Vagina (tissue), 2 donors: ENCODE measurements around the gene VASH1. TPM values are rescaled to one million over a fixed set of nuclear protein-coding genes. Genes with fewer than 3 reads are reported as not detected.

Experiments
- DNase-seq, 2 donors: peaks; one replicate each; pipeline ENCODE4 v3.0.0-alpha.2; 2017; ENCODE audit errors: extremely low spot score in 2 of 2
- H3K27ac ChIP-seq: fragments of 200-600 bp; sonication (generic); one replicate; pipeline ENCODE4 v1.5.1; 2019
- H3K27me3 ChIP-seq: fragments of 200-600 bp; sonication (generic); one replicate; pipeline ENCODE4 v1.5.1; 2019
- H3K36me3 ChIP-seq, 2 donors: fragments of 200-600 bp; sonication (generic); one replicate each; pipeline ENCODE4 v1.5.1; 2017 to 2019
- H3K4me1 ChIP-seq: fragments of 200-600 bp; sonication (generic); one replicate; pipeline ENCODE4 v1.5.1; 2019
- H3K4me3 ChIP-seq, 2 donors: fragments of 200-600 bp; sonication (generic); 1 replicate in 1 of 2; 2 replicates in 1 of 2; pipeline ENCODE4 v1.5.1; 2016 to 2019
- H3K9me3 ChIP-seq: fragments of 200-600 bp; sonication (generic); one replicate; pipeline ENCODE4 v1.5.1; 2019
- POLR2A ChIP-seq, 2 donors: fragments of 450-650 bp; IDR thresholded peaks; one replicate each; pipeline ENCODE4 v1.6.1; 2017; ENCODE audit warnings: antibody characterized with exemption in 2 of 2, mild to moderate bottlenecking in 2 of 2, moderate library complexity in 2 of 2
- POLR2AphosphoS5 ChIP-seq, 2 donors: sonication (generic); formaldehyde crosslinking; IDR thresholded peaks; one replicate each; pipeline ENCODE4 v1.9.0; 2017; ENCODE audit warnings: antibody characterized with exemption in 2 of 2, mild to moderate bottlenecking in 2 of 2, low read depth in 1 of 2; ENCODE audit not compliant: insufficient read depth in 1 of 2
- intact Hi-C: fragments of 100-400 bp; cut with DNase I; formaldehyde crosslinking; loops from one replicate; pipeline ENCODE4 v1.15.1; 2023
- total RNA-seq: library from RNA; depleted of rRNA; stranded (reverse); fragments of >200 nt; gene quantifications from one replicate; pipeline ENCODE4 v1.2.3, GENCODE V29; 2016
- TF ChIP-seq, protein P1 (sequence below), 3 experiments: fragments of 450-650 bp in 2 of 3; fragments of 200-600 bp in 1 of 3; sonication (generic) in 1 of 3; IDR thresholded peaks; one replicate each; pipeline ENCODE4 v1.5.1; 2017 to 2019; ENCODE audit warnings: antibody characterized with exemption in 3 of 3, mild to moderate bottlenecking in 2 of 3, moderate library complexity in 2 of 3

VASH1 gene
- total RNA-seq, 1 donor from 2014 or later = 6.1 TPM

DNA sequence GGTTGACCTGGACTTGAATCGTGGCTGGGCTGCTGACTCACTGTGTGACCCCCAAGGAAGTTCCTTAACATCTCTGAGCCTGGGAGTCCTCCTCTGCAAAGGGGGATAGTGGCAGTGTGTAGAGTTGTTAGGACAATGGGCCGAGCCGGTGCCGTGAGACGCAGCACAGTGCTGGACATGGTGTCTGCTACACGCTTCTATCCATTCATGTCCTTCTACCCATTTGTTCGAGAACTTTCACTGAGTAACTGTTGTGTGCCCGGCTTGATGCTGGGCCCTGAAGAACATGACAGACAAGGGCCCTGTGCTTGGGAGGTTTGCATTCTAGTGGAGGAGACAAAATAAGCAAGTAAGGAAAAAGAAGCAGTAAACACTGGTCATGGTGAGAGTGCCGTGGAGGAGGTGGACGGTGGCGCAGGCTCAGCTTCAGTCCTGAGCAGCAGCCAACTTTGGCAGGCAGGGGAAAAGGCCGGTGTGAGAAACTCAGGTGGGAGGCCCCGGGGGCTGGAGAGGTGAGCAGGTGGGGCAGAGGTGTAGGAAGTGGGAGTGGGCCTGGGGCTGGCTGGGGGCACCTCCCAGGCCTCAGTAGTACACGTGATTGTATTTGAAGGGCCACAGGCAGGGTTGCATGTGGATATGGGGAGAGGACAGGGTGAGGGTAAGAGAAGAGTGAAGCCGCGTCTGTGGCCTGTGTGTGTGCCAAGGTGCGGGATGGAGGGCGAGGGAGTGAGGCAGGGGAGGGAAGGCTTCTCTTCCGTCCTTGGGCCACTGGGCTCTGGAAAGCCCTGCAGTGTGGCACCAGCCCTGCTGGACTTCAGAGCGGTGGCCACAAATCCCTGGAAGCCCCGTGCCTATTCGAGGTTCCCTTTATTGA is 13.8 kb downstream of the VASH1 start:
- DNase-seq = peak; percentile 84 to 90

DNA sequence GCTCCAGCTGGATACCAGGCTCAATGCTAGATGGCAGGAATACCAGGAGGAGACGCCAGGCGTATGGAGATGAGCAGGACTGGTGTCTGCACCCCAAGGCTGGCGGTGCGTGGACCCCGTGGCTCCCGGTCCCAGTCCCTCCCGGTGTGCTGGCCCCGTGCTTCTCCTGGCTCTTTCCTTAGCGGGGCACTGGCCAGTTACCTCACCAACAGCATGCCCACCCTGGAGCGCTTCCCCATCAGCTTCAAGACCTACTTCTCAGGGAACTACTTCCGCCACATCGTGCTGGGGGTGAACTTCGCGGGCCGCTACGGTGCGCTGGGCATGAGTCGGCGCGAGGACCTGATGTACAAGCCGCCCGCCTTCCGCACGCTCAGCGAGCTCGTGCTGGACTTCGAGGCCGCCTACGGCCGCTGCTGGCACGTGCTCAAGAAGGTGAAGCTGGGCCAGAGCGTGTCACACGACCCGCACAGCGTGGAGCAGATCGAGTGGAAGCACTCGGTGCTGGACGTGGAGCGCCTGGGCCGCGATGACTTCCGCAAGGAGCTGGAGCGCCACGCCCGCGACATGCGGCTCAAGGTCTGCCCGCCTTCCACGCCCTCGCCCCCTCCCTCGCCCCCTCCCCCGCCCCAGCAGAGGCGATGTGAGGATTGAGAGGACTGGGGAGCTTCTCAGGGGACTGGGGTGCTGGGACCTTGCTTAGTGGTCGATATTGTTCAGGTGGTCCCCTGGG is 14.6 kb downstream of the VASH1 start:
- Histone ChIP-seq H3K9me3 (no peaks in the 10 kb centered on the region), H3K4me3 (no peak overlapping the region), H3K27ac (no peak overlapping the region), H3K4me1 (peaks cover 32% of the 10 kb centered on the region), H3K36me3 (no peaks in the 10 kb centered on the region), H3K27me3 (no peaks in the 10 kb centered on the region)
- intact Hi-C loops = no loop called here
- TF ChIP-seq, protein P1, sequence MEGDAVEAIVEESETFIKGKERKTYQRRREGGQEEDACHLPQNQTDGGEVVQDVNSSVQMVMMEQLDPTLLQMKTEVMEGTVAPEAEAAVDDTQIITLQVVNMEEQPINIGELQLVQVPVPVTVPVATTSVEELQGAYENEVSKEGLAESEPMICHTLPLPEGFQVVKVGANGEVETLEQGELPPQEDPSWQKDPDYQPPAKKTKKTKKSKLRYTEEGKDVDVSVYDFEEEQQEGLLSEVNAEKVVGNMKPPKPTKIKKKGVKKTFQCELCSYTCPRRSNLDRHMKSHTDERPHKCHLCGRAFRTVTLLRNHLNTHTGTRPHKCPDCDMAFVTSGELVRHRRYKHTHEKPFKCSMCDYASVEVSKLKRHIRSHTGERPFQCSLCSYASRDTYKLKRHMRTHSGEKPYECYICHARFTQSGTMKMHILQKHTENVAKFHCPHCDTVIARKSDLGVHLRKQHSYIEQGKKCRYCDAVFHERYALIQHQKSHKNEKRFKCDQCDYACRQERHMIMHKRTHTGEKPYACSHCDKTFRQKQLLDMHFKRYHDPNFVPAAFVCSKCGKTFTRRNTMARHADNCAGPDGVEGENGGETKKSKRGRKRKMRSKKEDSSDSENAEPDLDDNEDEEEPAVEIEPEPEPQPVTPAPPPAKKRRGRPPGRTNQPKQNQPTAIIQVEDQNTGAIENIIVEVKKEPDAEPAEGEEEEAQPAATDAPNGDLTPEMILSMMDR (IDR thresholded peaks at IDR 0.05) = no peak
- no peak for TF ChIP-seq POLR2A (IDR thresholded peaks at IDR 0.05)
- TF ChIP-seq POLR2AphosphoS5 (IDR thresholded peaks at IDR 0.05; ENCODE audit: insufficient read depth in 1 of 2, low read depth in 1 of 2) = no peak
- DNase-seq = peak in 1 of 2 donors; percentile 94

More for the DNA sequence above, 13.8 kb downstream of the VASH1 start:
- peak overlapping the region; percentile 42 for H3K27ac ChIP-seq
- H3K27me3 ChIP-seq = no peaks in the 10 kb centered on the region
- H3K9me3 ChIP-seq = no peaks in the 10 kb centered on the region
- H3K36me3 ChIP-seq = no peaks in the 10 kb centered on the region
- intact Hi-C loops = no loop called here
- peaks cover 27% of the 10 kb centered on the region for H3K4me1 ChIP-seq
- TF ChIP-seq, protein P1 (IDR thresholded peaks at IDR 0.05) = no peak
- TF ChIP-seq POLR2AphosphoS5 (IDR thresholded peaks at IDR 0.05; ENCODE audit: insufficient read depth in 1 of 2, low read depth in 1 of 2) (no peak), POLR2A (IDR thresholded peaks at IDR 0.05) (no peak)
- H3K4me3 ChIP-seq = no peak overlapping the region

DNA sequence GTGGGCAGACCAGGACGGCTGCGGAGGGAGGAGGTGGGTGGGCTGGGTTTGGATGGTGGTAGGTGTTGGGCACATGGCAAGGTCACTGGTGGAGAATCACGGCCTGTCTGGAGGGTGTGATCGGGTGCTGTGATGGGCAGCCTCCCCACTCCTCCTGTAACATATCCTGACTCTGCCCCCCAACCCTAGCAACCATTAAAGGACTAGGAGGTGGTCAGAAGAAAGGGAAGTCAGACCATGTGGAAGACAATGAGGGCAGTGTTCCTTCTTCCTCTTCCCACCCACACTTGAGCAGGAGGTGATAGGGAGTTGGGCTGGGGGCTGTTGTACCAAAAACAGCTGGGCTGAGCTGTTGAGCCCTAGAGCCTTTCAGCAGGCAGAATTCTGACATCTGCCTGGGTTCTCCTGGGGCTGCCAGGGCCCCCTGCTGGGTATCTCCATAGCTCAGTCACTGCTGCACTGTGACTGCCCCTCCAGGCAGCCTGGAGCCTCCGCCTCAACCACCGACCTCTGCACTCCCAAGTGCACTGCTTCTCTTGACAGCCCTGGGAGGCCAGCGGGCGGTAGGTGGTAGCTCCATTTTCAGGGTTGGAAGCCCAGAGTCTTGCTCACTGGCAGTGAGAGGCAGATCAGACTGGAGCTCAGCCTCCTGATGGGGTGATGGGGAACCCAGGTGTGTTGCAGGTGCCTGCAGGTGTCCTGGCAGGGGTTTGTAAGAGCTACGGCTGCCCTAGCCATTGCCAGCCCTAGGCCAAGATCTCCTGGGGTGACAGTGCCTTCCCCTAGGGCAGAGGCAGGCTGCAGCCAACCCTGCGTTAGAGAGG is 15.4 kb downstream of the VASH1 start:
- intact Hi-C loops = no loop called here
- Histone ChIP-seq H3K9me3 (no peaks in the 10 kb centered on the region), H3K4me1 (peaks cover 40% of the 10 kb centered on the region), H3K36me3 (peaks cover 0 to 2% of the 10 kb centered on the region in 2 donors), H3K4me3 (no peak overlapping the region), H3K27me3 (no peaks in the 10 kb centered on the region), H3K27ac (no peak overlapping the region)
- DNase-seq = peak in 1 of 2 donors; percentile 87
- TF ChIP-seq POLR2A (IDR thresholded peaks at IDR 0.05) = no peak
- TF ChIP-seq, protein P1 (IDR thresholded peaks at IDR 0.05) = no peak
- TF ChIP-seq POLR2AphosphoS5 (IDR thresholded peaks at IDR 0.05; ENCODE audit: insufficient read depth in 1 of 2, low read depth in 1 of 2) = no peak

DNA sequence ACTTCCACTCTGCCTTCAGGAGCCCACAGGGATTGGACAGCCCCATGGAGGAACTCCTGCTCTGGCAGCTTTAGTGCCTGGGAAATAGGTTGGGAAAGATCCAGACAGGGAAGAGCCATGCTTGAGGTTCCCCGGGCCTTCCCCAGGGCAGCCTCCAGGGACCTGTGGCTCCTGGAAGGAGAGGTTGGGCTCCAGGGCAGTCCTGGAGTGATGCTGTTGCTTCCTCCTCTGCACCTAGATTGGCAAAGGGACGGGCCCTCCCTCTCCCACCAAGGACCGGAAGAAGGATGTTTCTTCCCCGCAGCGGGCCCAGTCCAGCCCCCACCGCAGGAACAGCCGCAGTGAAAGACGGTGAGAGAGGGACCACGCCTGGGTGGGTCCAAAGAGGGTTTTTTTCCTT is 16.5 kb downstream of the VASH1 start:
- Histone ChIP-seq H3K4me1 (peaks cover 39% of the 10 kb centered on the region), H3K27ac (no peak overlapping the region), H3K36me3 (peaks cover 0 to 10% of the 10 kb centered on the region in 2 donors), H3K27me3 (no peaks in the 10 kb centered on the region), H3K9me3 (no peaks in the 10 kb centered on the region), H3K4me3 (no peak overlapping the region)
- TF ChIP-seq POLR2A (IDR thresholded peaks at IDR 0.05) = no peak
- TF ChIP-seq, protein P1 (IDR thresholded peaks at IDR 0.05) = no peak
- TF ChIP-seq POLR2AphosphoS5 (IDR thresholded peaks at IDR 0.05; ENCODE audit: insufficient read depth in 1 of 2, low read depth in 1 of 2) = no peak
- intact Hi-C loops = no loop called here
- peak in 1 of 2 donors; percentile 31 for DNase-seq
